ENCODE measurements around the gene ETHE1. TPM values are rescaled to one million over a fixed set of nuclear protein-coding genes. Genes with fewer than 3 reads are reported as not detected.

Gene ETHE1
- total and polyA plus RNA-seq, 7 donors: 13.0 to 22.8 (median 18.5) TPM

GRCh38 chr19:43485951-43486350 lies 41.0 kb downstream of the ETHE1 start:
- Histone ChIP-seq H3K27me3 (ENCODE audit: insufficient read depth in 3 of 3, low read length in 2 of 3) (no peaks in the 10 kb centered on the region), H3K27ac (no peak overlapping the region), H3K4me3 (no peak overlapping the region), H3K9me3 (no peaks in the 10 kb centered on the region), H3K36me3 (ENCODE audit: insufficient read depth in 1 of 2, low read depth in 1 of 2) (no peaks in the 10 kb centered on the region), H3K4me1 (no peaks in the 10 kb centered on the region)
- no peak for ATAC-seq
- DNase-seq: no peak
- TF ChIP-seq, protein P1, sequence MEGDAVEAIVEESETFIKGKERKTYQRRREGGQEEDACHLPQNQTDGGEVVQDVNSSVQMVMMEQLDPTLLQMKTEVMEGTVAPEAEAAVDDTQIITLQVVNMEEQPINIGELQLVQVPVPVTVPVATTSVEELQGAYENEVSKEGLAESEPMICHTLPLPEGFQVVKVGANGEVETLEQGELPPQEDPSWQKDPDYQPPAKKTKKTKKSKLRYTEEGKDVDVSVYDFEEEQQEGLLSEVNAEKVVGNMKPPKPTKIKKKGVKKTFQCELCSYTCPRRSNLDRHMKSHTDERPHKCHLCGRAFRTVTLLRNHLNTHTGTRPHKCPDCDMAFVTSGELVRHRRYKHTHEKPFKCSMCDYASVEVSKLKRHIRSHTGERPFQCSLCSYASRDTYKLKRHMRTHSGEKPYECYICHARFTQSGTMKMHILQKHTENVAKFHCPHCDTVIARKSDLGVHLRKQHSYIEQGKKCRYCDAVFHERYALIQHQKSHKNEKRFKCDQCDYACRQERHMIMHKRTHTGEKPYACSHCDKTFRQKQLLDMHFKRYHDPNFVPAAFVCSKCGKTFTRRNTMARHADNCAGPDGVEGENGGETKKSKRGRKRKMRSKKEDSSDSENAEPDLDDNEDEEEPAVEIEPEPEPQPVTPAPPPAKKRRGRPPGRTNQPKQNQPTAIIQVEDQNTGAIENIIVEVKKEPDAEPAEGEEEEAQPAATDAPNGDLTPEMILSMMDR (IDR thresholded peaks at IDR 0.05): no peak
- WGBS, 3 donors: 75 to 78% (median 76%) methylated on average over 6 of the region's 6 CpGs
- intact Hi-C loops (cut with DNase I): no loop called here

DNA sequence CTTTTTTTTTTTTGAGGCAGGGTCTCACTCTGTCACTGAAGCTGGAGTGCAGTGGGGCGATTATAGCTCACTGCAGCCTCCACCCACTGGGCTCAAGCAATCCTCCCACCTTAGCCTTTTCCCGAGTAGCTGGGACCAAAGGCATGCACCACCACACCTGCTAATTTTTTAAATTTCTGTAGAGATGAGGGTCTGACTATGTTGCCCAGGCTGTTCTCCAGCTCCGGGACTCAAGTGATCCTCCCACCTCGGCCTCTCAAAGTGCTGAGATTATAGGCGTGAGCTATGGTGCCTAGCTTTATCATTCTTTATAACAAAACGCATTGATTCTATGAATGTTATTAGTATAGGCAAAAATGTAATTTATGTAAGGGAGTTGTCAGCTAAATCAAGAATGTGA lies 43.7 kb downstream of the ETHE1 start:
- no peak for DNase-seq
- ATAC-seq: no peak
- Histone ChIP-seq H3K9me3 (no peaks in the 10 kb centered on the region), H3K4me3 (no peak overlapping the region), H3K4me1 (no peaks in the 10 kb centered on the region), H3K27ac (no peak overlapping the region), H3K36me3 (ENCODE audit: insufficient read depth in 1 of 2, low read depth in 1 of 2) (no peaks in the 10 kb centered on the region), H3K27me3 (ENCODE audit: insufficient read depth in 3 of 3, low read length in 2 of 3) (no peaks in the 10 kb centered on the region)
- TF ChIP-seq, protein P1 (IDR thresholded peaks at IDR 0.05): no peak
- 92 to 95% (median 95%) methylated on average over 6 of the region's 6 CpGs for WGBS, 3 donors
- intact Hi-C loops (cut with DNase I): no loop called here

GRCh38 chr19:43482193-43482592 lies 44.8 kb downstream of the ETHE1 start:
- 76 to 86% (median 84%) methylated on average over 4 of the region's 4 CpGs for WGBS, 3 donors
- TF ChIP-seq, protein P1 (IDR thresholded peaks at IDR 0.05): no peak
- Histone ChIP-seq H3K27me3 (ENCODE audit: insufficient read depth in 3 of 3, low read length in 2 of 3) (no peaks in the 10 kb centered on the region), H3K9me3 (no peaks in the 10 kb centered on the region), H3K36me3 (ENCODE audit: insufficient read depth in 1 of 2, low read depth in 1 of 2) (no peaks in the 10 kb centered on the region), H3K4me3 (no peak overlapping the region), H3K27ac (no peak overlapping the region), H3K4me1 (no peaks in the 10 kb centered on the region)
- ATAC-seq (no peak), DNase-seq (no peak)
- intact Hi-C loops (cut with DNase I): no loop called here

DNA sequence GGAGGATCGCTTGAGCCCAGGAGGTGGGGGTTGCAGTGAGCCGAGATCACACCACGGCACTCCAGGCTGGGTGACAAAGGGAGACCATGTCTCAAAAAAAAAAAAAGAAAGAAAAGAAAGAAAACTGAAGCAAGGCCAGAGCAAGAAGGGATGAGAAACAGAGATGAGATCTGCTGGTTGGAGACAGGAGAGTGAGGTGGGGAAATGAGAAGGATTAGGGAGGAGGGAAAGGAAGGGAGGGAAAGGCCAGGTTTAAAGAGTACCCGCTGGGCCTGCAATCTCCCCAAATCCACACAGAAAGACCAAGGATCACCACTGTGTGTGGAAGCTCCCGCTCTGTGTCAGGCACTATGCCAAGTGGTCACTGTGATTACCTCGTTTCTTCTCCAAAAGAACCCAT lies 45.3 kb downstream of the ETHE1 start:
- no peaks in the 10 kb centered on the region for H3K4me1 ChIP-seq
- TF ChIP-seq, protein P1 (IDR thresholded peaks at IDR 0.05): no peak
- H3K27me3 ChIP-seq (ENCODE audit: insufficient read depth in 3 of 3, low read length in 2 of 3): no peaks in the 10 kb centered on the region
- intact Hi-C loops (cut with DNase I): no loop called here
- no peaks in the 10 kb centered on the region for H3K36me3 ChIP-seq (ENCODE audit: insufficient read depth in 1 of 2, low read depth in 1 of 2)
- no peak for ATAC-seq
- H3K27ac ChIP-seq: no peak overlapping the region
- no peaks in the 10 kb centered on the region for H3K9me3 ChIP-seq
- H3K4me3 ChIP-seq: no peak overlapping the region
- no peak for DNase-seq
- WGBS, 3 donors: 78 to 86% (median 78%) methylated on average over 6 of the region's 6 CpGs

DNA sequence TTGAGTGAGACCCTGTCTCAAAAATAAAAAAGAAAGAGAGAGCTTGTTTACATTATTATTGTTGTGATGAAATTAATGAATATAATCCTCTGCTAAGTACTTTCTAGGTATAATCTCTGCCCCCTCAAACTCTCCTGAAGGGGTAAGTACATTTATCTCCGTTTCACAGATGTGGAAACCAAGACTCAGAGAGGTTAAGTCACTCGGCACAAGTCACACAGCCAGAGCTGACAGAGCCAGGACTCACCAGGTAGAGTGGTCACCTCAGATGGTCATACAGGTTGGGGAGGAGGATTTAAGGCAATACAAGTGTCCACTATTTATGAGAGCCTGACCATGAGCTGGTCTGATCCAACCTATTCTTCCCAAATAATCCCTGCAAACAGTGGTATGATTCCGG lies 46.4 kb downstream of the ETHE1 start:
- Histone ChIP-seq H3K36me3 (ENCODE audit: insufficient read depth in 1 of 2, low read depth in 1 of 2) (no peaks in the 10 kb centered on the region), H3K27ac (no peak overlapping the region), H3K4me1 (no peaks in the 10 kb centered on the region), H3K9me3 (no peaks in the 10 kb centered on the region), H3K27me3 (ENCODE audit: insufficient read depth in 3 of 3, low read length in 2 of 3) (no peaks in the 10 kb centered on the region), H3K4me3 (no peak overlapping the region)
- no peak for DNase-seq
- TF ChIP-seq, protein P1 (IDR thresholded peaks at IDR 0.05): no peak
- 92 to 93% (median 92%) methylated on average over 3 of the region's 3 CpGs for WGBS, 3 donors
- intact Hi-C loops (cut with DNase I): no loop called here
- no peak for ATAC-seq
